Loucy (cell line): ENCODE data around the gene NCOA1.

Experiments used
- H2AFZ ChIP-seq: fragments of 200-600 bp; sonication (generic); 2 replicates; pipeline ENCODE4 v1.6.0; 2016; ENCODE audit warnings: antibody characterized with exemption, mild to moderate bottlenecking, low read length, moderate library complexity
- H3F3A ChIP-seq: fragments of 200-600 bp; 2 replicates; pipeline ENCODE4 v1.6.0; 2016; ENCODE audit warnings: antibody characterized with exemption, low read depth, mild to moderate bottlenecking
- H3K27me3 ChIP-seq: fragments of 200-600 bp; sonication (generic); 2 replicates; pipeline ENCODE4 v1.6.1; 2014; ENCODE audit warnings: low read length, mild to moderate bottlenecking; ENCODE audit not compliant: insufficient read depth, poor library complexity, severe bottlenecking
- H3K36me3 ChIP-seq: fragments of 200-600 bp; sonication (generic); 2 replicates; pipeline ENCODE4 v1.6.1; 2016; ENCODE audit warnings: low read length; ENCODE audit not compliant: insufficient read depth
- H3K4me1 ChIP-seq: fragments of 200-600 bp; sonication (generic); 2 replicates; pipeline ENCODE4 v1.5.1; 2014; ENCODE audit warnings: low read length, mild to moderate bottlenecking; ENCODE audit not compliant: insufficient read depth, poor library complexity, severe bottlenecking
- H3K4me2 ChIP-seq: fragments of 200-600 bp; sonication (generic); 2 replicates; pipeline ENCODE4 v1.6.0; 2014; ENCODE audit warnings: antibody characterized with exemption, low read length, low read depth, mild to moderate bottlenecking; ENCODE audit not compliant: poor library complexity, severe bottlenecking
- H3K4me3 ChIP-seq: fragments of 200-600 bp; sonication (generic); 2 replicates; pipeline ENCODE4 v1.5.1; 2014; ENCODE audit warnings: low read length, mild to moderate bottlenecking, mixed read lengths; ENCODE audit not compliant: poor library complexity, severe bottlenecking
- H3K79me2 ChIP-seq: fragments of 200-600 bp; sonication (generic); 2 replicates; pipeline ENCODE4 v1.6.1; 2014; ENCODE audit warnings: low read length; ENCODE audit not compliant: insufficient read depth
- H3K9ac ChIP-seq: fragments of 200-600 bp; sonication (generic); 2 replicates; pipeline ENCODE4 v1.6.0; 2014; ENCODE audit warnings: mild to moderate bottlenecking, low read depth, low read length, moderate library complexity; ENCODE audit not compliant: poor library complexity, severe bottlenecking
- H3K9me2 ChIP-seq: fragments of 200-600 bp; sonication (generic); replicated peaks from 2 replicates; pipeline ENCODE4 v1.6.1; 2016; ENCODE audit warnings: low read depth, low read length, mixed read lengths
- H3K9me3 ChIP-seq: fragments of 200-600 bp; sonication (generic); 2 replicates; pipeline ENCODE4 v1.6.1; 2014; ENCODE audit warnings: mild to moderate bottlenecking, antibody characterized with exemption, low read length, low read depth; ENCODE audit not compliant: insufficient read depth
- H4K20me1 ChIP-seq: fragments of 200-600 bp; sonication (generic); 2 replicates; pipeline ENCODE4 v1.6.0; 2014; ENCODE audit warnings: antibody characterized with exemption, low read length, mild to moderate bottlenecking; ENCODE audit not compliant: insufficient read depth, poor library complexity, severe bottlenecking
- CTCF ChIP-seq: fragments of 200-600 bp; sonication (generic); conservative IDR thresholded peaks from 2 replicates; pipeline ENCODE4 v1.5.1; 2014; ENCODE audit warnings: mild to moderate bottlenecking, antibody characterized with exemption, low read length
- EZH2phosphoT487 ChIP-seq: fragments of 200-600 bp; IDR thresholded peaks from 2 replicates; pipeline ENCODE4 v1.6.1; 2018; ENCODE audit warnings: antibody characterized with exemption, mild to moderate bottlenecking, moderate library complexity, borderline replicate concordance

NCOA1 gene

GRCh38 chr2:24459224-24460161, 31.6 kb upstream of the NCOA1 start:
- Histone ChIP-seq H3F3A (no peaks in the 10 kb centered on the region), H3K9me3 (no peaks in the 10 kb centered on the region), H3K4me3 (no peak overlapping the region), H3K9ac (no peak overlapping the region), H2AFZ (no peak overlapping the region), H3K9me2 (no peaks in the 10 kb centered on the region), H3K4me2 (no peak overlapping the region), H3K4me1 (peaks cover 14% of the 10 kb centered on the region), H3K36me3 (no peaks in the 10 kb centered on the region), H3K79me2 (no peaks in the 10 kb centered on the region), H4K20me1 (no peaks in the 10 kb centered on the region), H3K27me3 (no peaks in the 10 kb centered on the region)
- TF ChIP-seq EZH2phosphoT487 (no peak), CTCF (no peak)

GRCh38 chr2:24461685-24462084, 29.4 kb upstream of the NCOA1 start:
- no peaks in the 10 kb centered on the region for H3K9me3 ChIP-seq
- H3K4me2 ChIP-seq = peak overlapping the region; percentile 66
- H4K20me1 ChIP-seq = no peaks in the 10 kb centered on the region
- no peaks in the 10 kb centered on the region for H3K36me3 ChIP-seq
- H3F3A ChIP-seq = no peaks in the 10 kb centered on the region
- H3K4me3 ChIP-seq = peak overlapping the region; percentile 23
- peak overlapping the region; percentile 87 for H2AFZ ChIP-seq
- no peaks in the 10 kb centered on the region for H3K79me2 ChIP-seq
- H3K4me1 ChIP-seq = peaks cover 14% of the 10 kb centered on the region
- H3K27me3 ChIP-seq = no peaks in the 10 kb centered on the region
- peak overlapping the region; percentile 43 for H3K9ac ChIP-seq
- TF ChIP-seq EZH2phosphoT487 (no peak), CTCF (no peak)
- H3K9me2 ChIP-seq = no peaks in the 10 kb centered on the region

- H3K27me3 ChIP-seq = no peaks in the 10 kb centered on the region
- H3K4me1 ChIP-seq = peaks cover 14% of the 10 kb centered on the region
- no peaks in the 10 kb centered on the region for H3F3A ChIP-seq
- H3K79me2 ChIP-seq = no peaks in the 10 kb centered on the region
- no peak overlapping the region for H3K4me3 ChIP-seq
- H3K9ac ChIP-seq = no peak overlapping the region
- no peaks in the 10 kb centered on the region for H4K20me1 ChIP-seq
- H3K9me3 ChIP-seq = no peaks in the 10 kb centered on the region
- H2AFZ ChIP-seq = no peak overlapping the region
- H3K36me3 ChIP-seq = no peaks in the 10 kb centered on the region
- TF ChIP-seq CTCF (no peak), EZH2phosphoT487 (no peak)
- H3K4me2 ChIP-seq = no peak overlapping the region
- no peaks in the 10 kb centered on the region for H3K9me2 ChIP-seq
These were observed 27.8 kb upstream of the NCOA1 start for GRCh38 chr2:24463271-24463670.
